ENCODE data around the gene SGCD.

DNA sequence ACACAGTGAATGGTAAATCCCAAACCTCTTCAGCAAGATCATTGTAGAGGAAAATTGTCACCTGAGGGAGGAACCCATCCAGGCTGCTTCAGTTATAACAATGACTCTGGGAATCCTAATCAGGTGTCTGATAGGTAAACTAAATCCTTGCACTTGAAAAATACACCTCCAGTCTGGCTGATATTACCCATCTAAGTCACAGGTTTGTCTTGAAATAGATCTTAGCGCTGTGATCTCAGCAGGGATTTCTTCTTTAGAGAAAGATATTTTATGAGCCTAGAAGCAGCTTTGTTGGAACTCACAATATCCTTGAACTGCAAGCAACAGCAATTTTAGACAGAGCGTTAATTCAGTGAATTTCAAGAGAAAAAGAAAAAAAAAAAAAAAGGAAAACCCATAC is 149.7 kb downstream of the SGCD start:
- TF ChIP-seq POLR2H (tag; IDR thresholded peaks at IDR 0.05; ENCODE audit: low read depth) (no peak), NR1H2 (CRISPR knock-in tag; IDR thresholded peaks at IDR 0.05) (no peak), NR2C2 (CRISPR knock-in tag; IDR thresholded peaks at IDR 0.05) (no peak), NR2C2 (tag; IDR thresholded peaks at IDR 0.05) (no peak), ZNF12 (CRISPR knock-in tag; IDR thresholded peaks at IDR 0.05) (no peak), EP400 (IDR thresholded peaks at IDR 0.05) (no peak), ZNF324 (CRISPR knock-in tag; IDR thresholded peaks at IDR 0.05) (no peak), HNRNPUL1 (IDR thresholded peaks at IDR 0.05; ENCODE audit: low read length) (no peak), SMC3 (conservative IDR thresholded peaks at IDR 0.05; ENCODE audit: insufficient read depth, low read depth, low read length) (no peak)
- TF ChIP-seq, protein P1, sequence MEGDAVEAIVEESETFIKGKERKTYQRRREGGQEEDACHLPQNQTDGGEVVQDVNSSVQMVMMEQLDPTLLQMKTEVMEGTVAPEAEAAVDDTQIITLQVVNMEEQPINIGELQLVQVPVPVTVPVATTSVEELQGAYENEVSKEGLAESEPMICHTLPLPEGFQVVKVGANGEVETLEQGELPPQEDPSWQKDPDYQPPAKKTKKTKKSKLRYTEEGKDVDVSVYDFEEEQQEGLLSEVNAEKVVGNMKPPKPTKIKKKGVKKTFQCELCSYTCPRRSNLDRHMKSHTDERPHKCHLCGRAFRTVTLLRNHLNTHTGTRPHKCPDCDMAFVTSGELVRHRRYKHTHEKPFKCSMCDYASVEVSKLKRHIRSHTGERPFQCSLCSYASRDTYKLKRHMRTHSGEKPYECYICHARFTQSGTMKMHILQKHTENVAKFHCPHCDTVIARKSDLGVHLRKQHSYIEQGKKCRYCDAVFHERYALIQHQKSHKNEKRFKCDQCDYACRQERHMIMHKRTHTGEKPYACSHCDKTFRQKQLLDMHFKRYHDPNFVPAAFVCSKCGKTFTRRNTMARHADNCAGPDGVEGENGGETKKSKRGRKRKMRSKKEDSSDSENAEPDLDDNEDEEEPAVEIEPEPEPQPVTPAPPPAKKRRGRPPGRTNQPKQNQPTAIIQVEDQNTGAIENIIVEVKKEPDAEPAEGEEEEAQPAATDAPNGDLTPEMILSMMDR (IDR thresholded peaks at IDR 0.05 in 2 of 3, conservative IDR thresholded peaks at IDR 0.05 in 1 of 3; ENCODE audit: insufficient read depth in 2 of 3, low read depth in 1 of 3, low read length in 3 of 3) = no peak
- TF ChIP-seq, protein P2, sequence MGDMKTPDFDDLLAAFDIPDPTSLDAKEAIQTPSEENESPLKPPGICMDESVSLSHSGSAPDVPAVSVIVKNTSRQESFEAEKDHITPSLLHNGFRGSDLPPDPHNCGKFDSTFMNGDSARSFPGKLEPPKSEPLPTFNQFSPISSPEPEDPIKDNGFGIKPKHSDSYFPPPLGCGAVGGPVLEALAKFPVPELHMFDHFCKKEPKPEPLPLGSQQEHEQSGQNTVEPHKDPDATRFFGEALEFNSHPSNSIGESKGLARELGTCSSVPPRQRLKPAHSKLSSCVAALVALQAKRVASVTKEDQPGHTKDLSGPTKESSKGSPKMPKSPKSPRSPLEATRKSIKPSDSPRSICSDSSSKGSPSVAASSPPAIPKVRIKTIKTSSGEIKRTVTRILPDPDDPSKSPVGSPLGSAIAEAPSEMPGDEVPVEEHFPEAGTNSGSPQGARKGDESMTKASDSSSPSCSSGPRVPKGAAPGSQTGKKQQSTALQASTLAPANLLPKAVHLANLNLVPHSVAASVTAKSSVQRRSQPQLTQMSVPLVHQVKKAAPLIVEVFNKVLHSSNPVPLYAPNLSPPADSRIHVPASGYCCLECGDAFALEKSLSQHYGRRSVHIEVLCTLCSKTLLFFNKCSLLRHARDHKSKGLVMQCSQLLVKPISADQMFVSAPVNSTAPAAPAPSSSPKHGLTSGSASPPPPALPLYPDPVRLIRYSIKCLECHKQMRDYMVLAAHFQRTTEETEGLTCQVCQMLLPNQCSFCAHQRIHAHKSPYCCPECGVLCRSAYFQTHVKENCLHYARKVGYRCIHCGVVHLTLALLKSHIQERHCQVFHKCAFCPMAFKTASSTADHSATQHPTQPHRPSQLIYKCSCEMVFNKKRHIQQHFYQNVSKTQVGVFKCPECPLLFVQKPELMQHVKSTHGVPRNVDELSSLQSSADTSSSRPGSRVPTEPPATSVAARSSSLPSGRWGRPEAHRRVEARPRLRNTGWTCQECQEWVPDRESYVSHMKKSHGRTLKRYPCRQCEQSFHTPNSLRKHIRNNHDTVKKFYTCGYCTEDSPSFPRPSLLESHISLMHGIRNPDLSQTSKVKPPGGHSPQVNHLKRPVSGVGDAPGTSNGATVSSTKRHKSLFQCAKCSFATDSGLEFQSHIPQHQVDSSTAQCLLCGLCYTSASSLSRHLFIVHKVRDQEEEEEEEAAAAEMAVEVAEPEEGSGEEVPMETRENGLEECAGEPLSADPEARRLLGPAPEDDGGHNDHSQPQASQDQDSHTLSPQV (IDR thresholded peaks at IDR 0.05) = no peak
- TF ChIP-seq, protein P3, sequence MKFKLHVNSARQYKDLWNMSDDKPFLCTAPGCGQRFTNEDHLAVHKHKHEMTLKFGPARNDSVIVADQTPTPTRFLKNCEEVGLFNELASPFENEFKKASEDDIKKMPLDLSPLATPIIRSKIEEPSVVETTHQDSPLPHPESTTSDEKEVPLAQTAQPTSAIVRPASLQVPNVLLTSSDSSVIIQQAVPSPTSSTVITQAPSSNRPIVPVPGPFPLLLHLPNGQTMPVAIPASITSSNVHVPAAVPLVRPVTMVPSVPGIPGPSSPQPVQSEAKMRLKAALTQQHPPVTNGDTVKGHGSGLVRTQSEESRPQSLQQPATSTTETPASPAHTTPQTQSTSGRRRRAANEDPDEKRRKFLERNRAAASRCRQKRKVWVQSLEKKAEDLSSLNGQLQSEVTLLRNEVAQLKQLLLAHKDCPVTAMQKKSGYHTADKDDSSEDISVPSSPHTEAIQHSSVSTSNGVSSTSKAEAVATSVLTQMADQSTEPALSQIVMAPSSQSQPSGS (CRISPR knock-in tag; IDR thresholded peaks at IDR 0.05) = no peak
